ENCODE results near the gene SMIM17. TPM values are rescaled to one million over a fixed set of nuclear protein-coding genes. Genes with fewer than 3 reads are reported as not detected.

The SMIM17 gene
- polyA plus RNA-seq, 1 experiment: 0.17 TPM

DNA sequence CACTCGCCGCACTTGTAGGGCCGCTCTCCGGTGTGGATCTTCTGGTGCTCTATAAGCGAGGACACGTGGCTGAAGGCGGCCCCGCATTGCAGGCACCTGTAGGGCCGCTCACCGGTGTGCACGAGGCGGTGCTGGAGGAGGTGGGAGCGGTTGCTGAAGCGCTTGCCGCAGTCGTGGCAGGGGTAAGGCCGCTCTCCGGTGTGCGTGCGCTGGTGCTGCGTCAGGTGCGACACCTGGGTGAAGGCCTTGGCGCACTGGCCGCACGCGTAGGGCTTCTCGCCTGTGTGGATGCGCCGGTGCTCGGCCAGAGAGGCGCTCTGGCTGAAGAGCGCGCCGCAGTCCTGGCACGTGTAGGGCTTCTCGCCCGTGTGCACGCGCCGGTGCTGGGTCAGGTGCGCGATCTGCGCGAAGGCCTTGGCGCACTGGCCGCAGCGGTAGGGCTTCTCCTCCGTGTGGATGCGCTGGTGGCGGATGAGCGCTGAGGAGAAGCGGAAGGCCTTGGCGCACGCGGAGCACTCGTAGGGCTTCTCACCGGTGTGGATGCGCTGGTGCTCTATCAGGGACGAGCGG is 21.1 kb downstream of the SMIM17 start:
- Histone ChIP-seq H3K9me3 (ENCODE audit: control insufficient read depth, insufficient read depth, low read length) (peaks cover 94% of the 10 kb centered on the region), H3K27ac (ENCODE audit: low read depth, low read length) (no peak overlapping the region), H3K4me3 (ENCODE audit: low read depth, low read length) (no peak overlapping the region), H3K27me3 (ENCODE audit: control insufficient read depth, insufficient read depth, low read length) (no peaks in the 10 kb centered on the region)
- CTCF ChIA-PET: no interaction called here
- POLR2A ChIA-PET: no interaction called here
- no peak for DNase-seq (ENCODE audit: low read depth, low spot score)
- TF ChIP-seq, protein P1, sequence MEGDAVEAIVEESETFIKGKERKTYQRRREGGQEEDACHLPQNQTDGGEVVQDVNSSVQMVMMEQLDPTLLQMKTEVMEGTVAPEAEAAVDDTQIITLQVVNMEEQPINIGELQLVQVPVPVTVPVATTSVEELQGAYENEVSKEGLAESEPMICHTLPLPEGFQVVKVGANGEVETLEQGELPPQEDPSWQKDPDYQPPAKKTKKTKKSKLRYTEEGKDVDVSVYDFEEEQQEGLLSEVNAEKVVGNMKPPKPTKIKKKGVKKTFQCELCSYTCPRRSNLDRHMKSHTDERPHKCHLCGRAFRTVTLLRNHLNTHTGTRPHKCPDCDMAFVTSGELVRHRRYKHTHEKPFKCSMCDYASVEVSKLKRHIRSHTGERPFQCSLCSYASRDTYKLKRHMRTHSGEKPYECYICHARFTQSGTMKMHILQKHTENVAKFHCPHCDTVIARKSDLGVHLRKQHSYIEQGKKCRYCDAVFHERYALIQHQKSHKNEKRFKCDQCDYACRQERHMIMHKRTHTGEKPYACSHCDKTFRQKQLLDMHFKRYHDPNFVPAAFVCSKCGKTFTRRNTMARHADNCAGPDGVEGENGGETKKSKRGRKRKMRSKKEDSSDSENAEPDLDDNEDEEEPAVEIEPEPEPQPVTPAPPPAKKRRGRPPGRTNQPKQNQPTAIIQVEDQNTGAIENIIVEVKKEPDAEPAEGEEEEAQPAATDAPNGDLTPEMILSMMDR (IDR thresholded peaks at IDR 0.05; ENCODE audit: low read depth, low read length): no peak

- Histone ChIP-seq H3K27ac (ENCODE audit: low read depth, low read length) (no peak overlapping the region), H3K27me3 (ENCODE audit: control insufficient read depth, insufficient read depth, low read length) (no peaks in the 10 kb centered on the region), H3K4me3 (ENCODE audit: low read depth, low read length) (no peak overlapping the region), H3K9me3 (ENCODE audit: control insufficient read depth, insufficient read depth, low read length) (peaks cover 92% of the 10 kb centered on the region)
- no peak for DNase-seq (ENCODE audit: low read depth, low spot score)
- TF ChIP-seq, protein P1 (IDR thresholded peaks at IDR 0.05; ENCODE audit: low read depth, low read length): no peak
- ChIA-PET POLR2A (no interaction called here), CTCF (no interaction called here)
Observed at GRCh38 chr19:56664511-56664910, 21.6 kb downstream of the SMIM17 start.

DNA sequence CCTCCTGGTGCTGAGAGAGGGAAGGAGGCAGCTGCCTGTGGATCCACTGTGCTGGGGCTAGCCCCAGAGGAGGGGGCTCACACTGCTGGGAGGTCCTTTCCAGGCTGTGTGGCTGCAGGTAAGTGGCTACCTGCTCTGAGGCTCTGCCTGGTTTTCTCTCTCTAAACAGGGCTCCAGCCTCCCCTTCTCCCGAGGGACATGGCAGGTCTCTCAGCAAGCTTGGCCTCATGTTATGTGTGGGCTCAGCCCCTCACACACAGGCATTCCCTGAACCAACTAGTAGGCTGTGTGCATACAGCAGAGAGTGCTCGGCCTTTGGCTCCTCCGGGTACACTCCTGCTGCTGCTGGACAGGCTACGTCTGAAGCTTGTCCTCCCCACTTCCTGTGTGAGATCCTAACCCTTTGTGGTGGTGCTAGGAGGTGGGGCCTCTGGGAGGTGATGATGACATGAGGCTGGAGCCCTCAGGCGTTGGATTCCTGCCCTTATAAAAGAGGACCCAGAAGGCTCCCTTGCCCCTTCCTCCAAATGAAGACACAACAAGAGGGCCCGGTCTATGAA is 24.4 kb downstream of the SMIM17 start:
- peaks cover 91% of the 10 kb centered on the region for H3K9me3 ChIP-seq (ENCODE audit: control insufficient read depth, insufficient read depth, low read length)
- CTCF ChIA-PET: no interaction called here
- no peak overlapping the region for H3K27ac ChIP-seq (ENCODE audit: low read depth, low read length)
- H3K4me3 ChIP-seq (ENCODE audit: low read depth, low read length): no peak overlapping the region
- TF ChIP-seq, protein P1 (IDR thresholded peaks at IDR 0.05; ENCODE audit: low read depth, low read length): no peak
- no peak for DNase-seq (ENCODE audit: low read depth, low spot score)
- H3K27me3 ChIP-seq (ENCODE audit: control insufficient read depth, insufficient read depth, low read length): no peaks in the 10 kb centered on the region
- POLR2A ChIA-PET: no interaction called here

GRCh38 chr19:56668676-56669075 is 25.7 kb downstream of the SMIM17 start:
- Histone ChIP-seq H3K27ac (ENCODE audit: low read depth, low read length) (no peak overlapping the region), H3K9me3 (ENCODE audit: control insufficient read depth, insufficient read depth, low read length) (peaks cover 86% of the 10 kb centered on the region), H3K4me3 (ENCODE audit: low read depth, low read length) (no peak overlapping the region), H3K27me3 (ENCODE audit: control insufficient read depth, insufficient read depth, low read length) (no peaks in the 10 kb centered on the region)
- CTCF ChIA-PET: no interaction called here
- no peak for DNase-seq (ENCODE audit: low read depth, low spot score)
- TF ChIP-seq, protein P1 (IDR thresholded peaks at IDR 0.05; ENCODE audit: low read depth, low read length): no peak
- POLR2A ChIA-PET: no interaction called here

DNA sequence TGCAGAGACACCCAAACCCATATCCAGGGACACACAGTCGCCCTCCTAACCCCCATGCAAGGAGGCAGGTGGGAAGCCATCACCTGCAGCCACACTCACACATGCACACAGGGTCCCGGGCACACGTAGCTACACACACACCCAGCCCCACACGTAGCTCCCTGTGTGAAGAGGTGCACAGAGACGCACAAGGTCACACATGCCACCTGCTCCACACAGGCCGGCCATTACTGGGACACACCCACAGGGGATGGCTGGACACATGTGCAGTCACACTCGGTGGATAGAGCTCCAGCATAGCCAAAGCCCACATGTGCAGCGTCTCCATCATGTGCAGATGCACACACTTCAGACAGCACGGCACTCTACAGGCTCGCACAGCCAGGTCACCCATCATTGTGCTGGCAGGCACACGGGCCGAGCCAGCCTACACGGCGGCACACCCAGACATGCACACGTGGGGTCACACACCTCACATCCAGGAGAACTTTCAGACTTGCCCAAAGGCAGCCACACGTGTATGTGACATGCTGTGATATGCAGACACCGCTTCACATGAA is 27.5 kb downstream of the SMIM17 start:
- no peaks in the 10 kb centered on the region for H3K27me3 ChIP-seq (ENCODE audit: control insufficient read depth, insufficient read depth, low read length)
- ChIA-PET POLR2A (no interaction called here), CTCF (no interaction called here)
- DNase-seq (ENCODE audit: low read depth, low spot score): no peak
- H3K9me3 ChIP-seq (ENCODE audit: control insufficient read depth, insufficient read depth, low read length): peaks cover 79% of the 10 kb centered on the region
- TF ChIP-seq, protein P1 (IDR thresholded peaks at IDR 0.05; ENCODE audit: low read depth, low read length): no peak
- no peak overlapping the region for H3K27ac ChIP-seq (ENCODE audit: low read depth, low read length)
- H3K4me3 ChIP-seq (ENCODE audit: low read depth, low read length): no peak overlapping the region
